ENCODE data around the gene CNOT6.

DNA sequence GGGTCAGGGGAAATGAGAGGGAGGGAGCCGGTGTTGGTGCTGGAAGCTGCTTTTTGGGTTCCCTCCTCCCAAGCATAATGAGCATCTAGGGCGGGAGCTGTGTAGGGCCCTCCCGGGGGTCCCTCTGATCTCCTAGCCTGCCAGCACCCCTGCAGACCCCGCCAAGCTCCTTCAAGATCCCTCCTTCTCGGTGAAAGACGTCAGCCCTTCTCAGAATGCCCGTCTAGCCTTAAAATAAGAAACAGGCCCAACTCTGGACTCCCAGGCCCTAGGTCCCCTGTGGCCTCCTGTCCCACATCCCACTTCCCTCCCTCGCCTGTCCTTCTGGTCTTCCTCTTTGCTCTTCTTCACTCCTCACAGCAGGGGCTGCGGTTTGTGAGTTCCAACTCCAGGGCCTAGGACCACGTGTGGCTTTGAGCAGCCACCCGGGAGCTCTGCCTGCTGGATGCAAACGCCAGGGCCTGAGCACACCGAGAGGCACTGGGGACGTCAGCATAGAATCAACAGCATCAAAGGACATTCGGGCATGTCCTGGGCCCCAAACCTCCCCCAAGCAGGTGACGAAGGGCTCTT, 105.9 kb downstream of the CNOT6 start:
- TF ChIP-seq, protein P1, sequence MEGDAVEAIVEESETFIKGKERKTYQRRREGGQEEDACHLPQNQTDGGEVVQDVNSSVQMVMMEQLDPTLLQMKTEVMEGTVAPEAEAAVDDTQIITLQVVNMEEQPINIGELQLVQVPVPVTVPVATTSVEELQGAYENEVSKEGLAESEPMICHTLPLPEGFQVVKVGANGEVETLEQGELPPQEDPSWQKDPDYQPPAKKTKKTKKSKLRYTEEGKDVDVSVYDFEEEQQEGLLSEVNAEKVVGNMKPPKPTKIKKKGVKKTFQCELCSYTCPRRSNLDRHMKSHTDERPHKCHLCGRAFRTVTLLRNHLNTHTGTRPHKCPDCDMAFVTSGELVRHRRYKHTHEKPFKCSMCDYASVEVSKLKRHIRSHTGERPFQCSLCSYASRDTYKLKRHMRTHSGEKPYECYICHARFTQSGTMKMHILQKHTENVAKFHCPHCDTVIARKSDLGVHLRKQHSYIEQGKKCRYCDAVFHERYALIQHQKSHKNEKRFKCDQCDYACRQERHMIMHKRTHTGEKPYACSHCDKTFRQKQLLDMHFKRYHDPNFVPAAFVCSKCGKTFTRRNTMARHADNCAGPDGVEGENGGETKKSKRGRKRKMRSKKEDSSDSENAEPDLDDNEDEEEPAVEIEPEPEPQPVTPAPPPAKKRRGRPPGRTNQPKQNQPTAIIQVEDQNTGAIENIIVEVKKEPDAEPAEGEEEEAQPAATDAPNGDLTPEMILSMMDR (IDR thresholded peaks at IDR 0.05): no peak
- TF ChIP-seq POLR2AphosphoS5 (IDR thresholded peaks at IDR 0.05) (no peak), POLR2A (IDR thresholded peaks at IDR 0.05) (no peak)

Measured in prostate gland (tissue), 2 donors.